Right forelimb (tissue), 1 donor: Measurements from ENCODE around the gene KIF23.

Source experiments
- DNase-seq: peaks from one replicate; pipeline ENCODE4 v3.0.0-alpha.2; 2018

The KIF23 gene

GRCh38 chr15:69497667-69498066 lies 83.5 kb downstream of the KIF23 start:
- no peak for DNase-seq
